ENCODE results near the gene ACAP2. TPM values are rescaled to one million over a fixed set of nuclear protein-coding genes. Genes with fewer than 3 reads are reported as not detected.
"Not testable (repeated sequence)": the region's sequence is repeated elsewhere in the genome, so short reads cannot be mapped to it uniquely, and the experiment has no call there.

The ACAP2 gene
- total RNA-seq, result 10 to 100 TPM; 31.8 to 85.8 (median 43.9) TPM

- WGBS, result under 1% methylated on average over 49 of the region's 106 CpGs
Observed at GRCh38 chr3:195442573-195443390, at the start of gene ACAP2. Gene ACAP2 (minus strand): TSS chr3:195443020. CDS start chr3:195442847, 173 bp downstream.

DNA sequence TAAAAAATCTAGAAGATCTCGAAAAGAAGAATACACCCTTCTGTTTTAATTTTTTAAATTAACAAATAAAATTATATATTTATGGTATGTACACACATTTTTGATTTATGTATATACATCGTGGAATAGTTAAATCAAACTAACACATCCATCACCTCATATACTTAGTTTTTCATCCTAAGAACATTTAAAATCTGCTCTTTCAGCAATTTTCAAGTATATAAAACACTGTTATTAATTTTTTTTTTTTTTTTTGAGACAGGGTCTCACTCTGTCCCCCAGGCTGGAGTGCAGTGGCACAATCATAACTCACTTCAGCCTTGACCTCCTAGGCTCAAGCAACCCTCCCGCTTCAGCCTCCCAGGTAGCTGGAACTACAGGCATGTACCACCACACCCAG, 32.8 kb upstream of the ACAP2 start:
- WGBS, result 95% methylated on average over 3 of the region's 3 CpGs
- peak; percentile 37 for DNase-seq (ENCODE audit: extremely low spot score)

More at GRCh38 chr3:195442573-195443390, at the start of gene ACAP2:
- DNase-seq (ENCODE audit: extremely low spot score), result peak; percentile 100
- Histone ChIP-seq H3K27ac (replicated peaks in 1 of 4) (peak within 1 kb of the TSS; percentile 94 to 99 (median 98)), H3K27me3 (no peaks in the 10 kb centered on the region), H3K4me1 (peaks cover 23 to 43% (median 36%) of the 10 kb centered on the region in 4 donors), H3K9me3 (no peaks in the 10 kb centered on the region), H3K36me3 (no peaks in the 10 kb centered on the region), H3K4me3 (peak within 1 kb of the TSS; percentile 88 to 98 (median 92))
- intact Hi-C loops (cut with DNase I), result loop anchor here (5.0 kb wide), 3 partner anchors 80 to 170 kb away; partner anchors contain the start of genes PPP1R2 and XXYLT1
- TF ChIP-seq POLR2A (IDR thresholded peaks at IDR 0.05; ENCODE audit: low read depth) (peak; percentile 94), POLR2AphosphoS5 (IDR thresholded peaks at IDR 0.05) (peak; percentile 84 to 97), EP300 (IDR thresholded peaks at IDR 0.05) (no peak)

GRCh38 chr3:195475116-195475515, 32.3 kb upstream of the ACAP2 start:
- peak; percentile 17 for DNase-seq (ENCODE audit: extremely low spot score)
- H3K27me3 ChIP-seq; H3K36me3 ChIP-seq; H3K9me3 ChIP-seq; H3K4me1 ChIP-seq; intact Hi-C loops (cut with DNase I); H3K4me3 ChIP-seq; H3K27ac ChIP-seq (replicated peaks in 1 of 4): not testable (repeated sequence)
- WGBS, result 93% methylated on average over 8 of the region's 8 CpGs

More for the DNA sequence above, 32.8 kb upstream of the ACAP2 start:
- TF ChIP-seq POLR2A (IDR thresholded peaks at IDR 0.05; ENCODE audit: low read depth) (no peak), EP300 (IDR thresholded peaks at IDR 0.05) (no peak), POLR2AphosphoS5 (IDR thresholded peaks at IDR 0.05) (no peak), CTCF (IDR thresholded peaks at IDR 0.05) (no peak)
- Histone ChIP-seq H3K27me3 (no peaks in the 10 kb centered on the region), H3K27ac (replicated peaks in 1 of 4) (no peak overlapping the region), H3K4me1 (peaks cover 0 to 7% (median 2%) of the 10 kb centered on the region in 4 donors), H3K4me3 (no peak overlapping the region), H3K36me3 (no peaks in the 10 kb centered on the region), H3K9me3 (no peaks in the 10 kb centered on the region)
- intact Hi-C loops (cut with DNase I), result no loop called here

GRCh38 chr3:195468841-195469240, 26.0 kb upstream of the ACAP2 start:
- H3K36me3 ChIP-seq, result no peaks in the 10 kb centered on the region
- WGBS, result 91% methylated on average over 4 of the region's 4 CpGs
- no peak overlapping the region for H3K4me3 ChIP-seq
- no peaks in the 10 kb centered on the region for H3K27me3 ChIP-seq
- no peak overlapping the region for H3K27ac ChIP-seq (replicated peaks in 1 of 4)
- H3K4me1 ChIP-seq, result peaks cover 0 to 7% (median 2%) of the 10 kb centered on the region in 4 donors
- DNase-seq (ENCODE audit: extremely low spot score), result no peak
- intact Hi-C loops (cut with DNase I), result no loop called here
- TF ChIP-seq CTCF (IDR thresholded peaks at IDR 0.05), result no peak
- TF ChIP-seq POLR2A (IDR thresholded peaks at IDR 0.05; ENCODE audit: low read depth), result no peak
- TF ChIP-seq EP300 (IDR thresholded peaks at IDR 0.05), result no peak
- no peak for TF ChIP-seq POLR2AphosphoS5 (IDR thresholded peaks at IDR 0.05)
- no peaks in the 10 kb centered on the region for H3K9me3 ChIP-seq

DNA sequence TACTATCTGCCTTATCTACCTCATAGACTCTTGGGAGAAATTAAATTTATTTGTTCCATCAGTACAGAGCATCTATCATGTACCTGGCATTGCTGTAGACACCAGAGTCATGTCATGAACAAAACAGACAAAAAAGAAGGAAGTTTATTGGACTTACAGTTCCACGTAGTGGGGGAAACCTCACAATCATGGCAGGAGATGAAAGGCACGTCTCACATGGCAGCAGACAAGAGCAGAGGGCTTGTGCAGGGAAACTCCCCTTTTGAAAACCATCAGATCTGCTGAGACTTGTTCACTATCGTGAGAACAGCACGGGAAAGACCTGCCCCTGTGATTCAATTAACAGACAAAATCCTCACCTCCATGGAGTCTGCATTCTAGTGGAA, 25.6 kb upstream of the ACAP2 start:
- WGBS, result 84% methylated on average over 4 of the region's 4 CpGs
- DNase-seq (ENCODE audit: extremely low spot score), result no peak
- Histone ChIP-seq H3K36me3 (no peaks in the 10 kb centered on the region), H3K9me3 (no peaks in the 10 kb centered on the region), H3K27me3 (no peaks in the 10 kb centered on the region), H3K27ac (replicated peaks in 1 of 4) (no peak overlapping the region), H3K4me3 (no peak overlapping the region), H3K4me1 (peaks cover 0 to 7% (median 2%) of the 10 kb centered on the region in 4 donors)
- TF ChIP-seq EP300 (IDR thresholded peaks at IDR 0.05) (no peak), POLR2AphosphoS5 (IDR thresholded peaks at IDR 0.05) (no peak), CTCF (IDR thresholded peaks at IDR 0.05) (no peak), POLR2A (IDR thresholded peaks at IDR 0.05; ENCODE audit: low read depth) (no peak)
- intact Hi-C loops (cut with DNase I), result no loop called here
